Stimulated activated naive CD8-positive, alpha-beta T cell treated with anti-CD3 and anti-CD28 coated beads, Interleukin-15, Interleukin-2, amounts not matched to agents 100 ng/mL and 50 ng/mL, for 24 hours (primary cell): ENCODE data around the gene CLEC2B.

ENCODE experiments used
- H3K27ac Mint-ChIP-seq: one replicate; pipeline ENCODE4 v1.8.0; 2021; ENCODE audit warnings: mild to moderate bottlenecking, mixed read lengths
- H3K27me3 Mint-ChIP-seq: one replicate; pipeline ENCODE4 v1.8.0; 2021; ENCODE audit warnings: mixed read lengths
- H3K36me3 Mint-ChIP-seq: one replicate; pipeline ENCODE4 v1.8.0; 2021; ENCODE audit warnings: low read depth, mixed read lengths
- H3K4me1 Mint-ChIP-seq: one replicate; pipeline ENCODE4 v1.8.0; 2021; ENCODE audit warnings: low read depth, mixed read lengths
- H3K4me3 Mint-ChIP-seq: one replicate; pipeline ENCODE4 v1.8.0; 2021; ENCODE audit warnings: mild to moderate bottlenecking, mixed read lengths
- H3K9me3 Mint-ChIP-seq: one replicate; pipeline ENCODE4 v1.8.0; 2021; ENCODE audit warnings: mixed read lengths

Gene CLEC2B

DNA sequence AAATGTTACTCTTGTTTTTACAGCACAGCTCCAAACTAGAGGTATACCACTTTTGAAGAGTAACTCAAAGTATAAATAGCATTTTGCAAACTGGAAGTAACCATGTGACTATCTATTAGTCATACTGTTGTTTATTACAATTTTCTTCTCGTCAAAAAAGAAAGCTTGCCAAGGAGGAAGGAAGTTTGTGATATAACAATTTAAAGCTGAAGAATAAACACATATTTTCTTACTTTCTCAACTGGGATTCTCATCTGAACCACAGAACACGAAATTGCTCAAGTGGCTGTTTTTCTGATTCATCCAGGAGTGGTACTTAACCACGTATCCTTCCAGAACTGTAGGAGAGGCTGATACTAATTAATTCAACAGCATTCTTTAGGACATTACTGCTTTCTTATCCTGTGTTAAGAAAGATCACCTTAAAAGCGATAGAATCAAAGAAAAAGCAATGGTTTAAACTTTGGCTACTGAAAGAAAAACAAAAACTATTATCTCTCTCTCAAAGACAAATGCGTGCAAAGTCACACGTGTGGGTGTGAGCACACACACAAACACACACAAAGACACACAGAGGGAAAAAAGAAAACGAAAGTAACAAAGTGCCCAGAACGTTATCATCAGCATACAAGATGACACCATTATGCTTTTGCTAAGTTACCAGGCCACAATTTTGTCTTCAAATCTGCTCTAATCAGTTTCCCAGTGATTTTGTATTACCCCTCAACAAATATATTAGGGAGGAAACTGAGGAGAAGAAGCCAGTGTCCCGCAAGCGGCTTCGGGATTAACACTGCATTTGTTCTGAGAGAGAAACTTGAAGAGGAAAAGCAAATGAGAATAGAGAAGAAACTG is at the start of gene CLEC2B:
TSS of gene CLEC2B (minus strand) at position 48 of the 855 bp plus-strand sequence.
- peaks cover 33% of the 10 kb centered on the region for H3K4me1 Mint-ChIP-seq
- H3K4me3 Mint-ChIP-seq: peak within 1 kb of the TSS; percentile 89

DNA sequence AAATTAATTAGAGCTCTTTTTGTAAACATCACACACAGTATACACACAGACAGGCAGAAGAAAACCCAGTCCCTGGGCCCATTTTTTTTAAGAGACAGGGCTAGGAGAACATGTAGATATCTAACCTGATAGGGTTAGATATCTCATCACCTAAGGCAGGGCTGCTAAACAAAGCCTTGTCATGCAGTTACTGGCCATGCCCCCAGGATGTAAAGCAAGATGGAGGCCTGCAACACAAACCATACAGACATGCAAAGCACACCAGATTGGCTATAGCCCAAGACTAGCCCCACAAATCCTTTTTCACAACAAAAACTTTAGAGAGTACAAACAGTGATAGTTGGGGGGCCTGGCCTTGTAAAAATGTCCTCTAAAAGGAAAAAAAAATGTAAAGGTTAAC is 42.6 kb upstream of the CLEC2B start:
- no peak overlapping the region for H3K27ac Mint-ChIP-seq
- H3K27me3 Mint-ChIP-seq: no peaks in the 10 kb centered on the region
- peaks cover 20% of the 10 kb centered on the region for H3K4me1 Mint-ChIP-seq
- H3K9me3 Mint-ChIP-seq: peaks cover 32% of the 10 kb centered on the region
- H3K4me3 Mint-ChIP-seq: no peak overlapping the region
- peaks cover 20% of the 10 kb centered on the region for H3K36me3 Mint-ChIP-seq

More for the DNA sequence above, at the start of gene CLEC2B:
- Mint-ChIP-seq H3K36me3 (peaks cover under 1% of the 10 kb centered on the region), H3K9me3 (no peaks in the 10 kb centered on the region), H3K27ac (peak within 1 kb of the TSS; percentile 96), H3K27me3 (no peaks in the 10 kb centered on the region)

DNA sequence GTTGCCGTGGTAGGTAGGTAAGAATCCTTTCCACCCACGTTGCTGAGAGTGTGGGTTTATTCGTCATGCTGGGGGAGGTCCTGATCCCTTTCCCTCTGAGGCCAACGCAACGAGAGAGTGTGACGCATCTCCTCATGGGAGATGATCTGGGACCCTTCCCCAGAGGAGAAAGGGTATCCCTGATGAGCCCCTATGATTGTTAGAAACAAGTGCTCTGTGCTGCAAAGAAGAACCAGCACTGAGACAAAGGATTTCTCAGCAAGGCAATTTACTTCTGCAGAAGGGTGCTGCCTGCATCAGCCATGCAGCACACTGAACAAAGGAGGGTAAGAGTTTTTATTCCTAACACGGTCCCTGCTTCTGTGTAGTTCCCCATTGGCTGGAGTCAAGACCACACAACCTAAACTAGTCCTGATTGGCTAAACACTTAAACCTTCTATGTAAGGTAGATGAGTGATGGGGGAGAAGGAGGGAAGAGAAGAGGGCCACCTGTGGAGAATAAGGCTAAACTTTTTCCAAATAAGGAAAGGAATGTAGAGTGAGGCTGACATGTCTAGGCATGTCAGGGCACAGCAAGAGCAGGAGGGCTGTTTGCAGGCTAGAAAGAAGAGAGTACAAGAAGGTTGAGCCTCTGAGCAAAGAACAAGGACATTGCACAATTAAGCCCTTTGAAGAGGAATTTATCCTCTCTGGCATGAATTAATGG is 41.7 kb upstream of the CLEC2B start:
- Mint-ChIP-seq H3K27ac (no peak overlapping the region), H3K9me3 (peaks cover 35% of the 10 kb centered on the region), H3K4me1 (peaks cover 28% of the 10 kb centered on the region), H3K27me3 (no peaks in the 10 kb centered on the region), H3K4me3 (no peak overlapping the region), H3K36me3 (peaks cover 20% of the 10 kb centered on the region)

- Mint-ChIP-seq H3K36me3 (peaks cover 20% of the 10 kb centered on the region), H3K4me3 (no peak overlapping the region), H3K27me3 (no peaks in the 10 kb centered on the region), H3K9me3 (peaks cover 35% of the 10 kb centered on the region), H3K27ac (no peak overlapping the region), H3K4me1 (peaks cover 32% of the 10 kb centered on the region)
These were observed 40.6 kb upstream of the CLEC2B start for GRCh38 chr12:9909724-9910123.

DNA sequence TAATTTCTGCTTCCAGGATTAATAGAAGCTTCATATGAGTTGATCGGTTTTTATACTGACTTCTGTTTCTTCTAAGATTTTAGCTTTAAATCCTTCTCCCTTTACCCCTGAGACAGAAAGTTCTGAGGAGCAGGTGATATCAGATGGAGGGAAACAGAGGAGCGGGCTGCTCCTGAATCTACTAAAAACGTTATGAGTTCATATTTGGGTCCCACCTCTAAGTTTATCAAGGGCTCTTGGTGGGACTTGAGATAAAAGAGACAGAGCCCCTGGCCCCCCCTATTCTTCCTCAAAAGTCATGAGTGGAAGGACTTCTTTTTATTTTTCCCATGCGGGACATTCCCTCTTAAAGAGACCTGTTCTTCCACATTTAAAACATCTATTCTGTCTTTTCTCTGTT is 39.2 kb upstream of the CLEC2B start:
- peaks cover 32% of the 10 kb centered on the region for H3K4me1 Mint-ChIP-seq
- H3K9me3 Mint-ChIP-seq: peaks cover 47% of the 10 kb centered on the region
- no peak overlapping the region for H3K4me3 Mint-ChIP-seq
- H3K36me3 Mint-ChIP-seq: peaks cover 20% of the 10 kb centered on the region
- no peak overlapping the region for H3K27ac Mint-ChIP-seq
- no peaks in the 10 kb centered on the region for H3K27me3 Mint-ChIP-seq

- peaks cover 24% of the 10 kb centered on the region for H3K36me3 Mint-ChIP-seq
- H3K4me1 Mint-ChIP-seq: peaks cover 32% of the 10 kb centered on the region
- H3K4me3 Mint-ChIP-seq: no peak overlapping the region
- no peaks in the 10 kb centered on the region for H3K27me3 Mint-ChIP-seq
- no peak overlapping the region for H3K27ac Mint-ChIP-seq
- H3K9me3 Mint-ChIP-seq: peaks cover 51% of the 10 kb centered on the region
These were observed 38.6 kb upstream of the CLEC2B start for GRCh38 chr12:9907769-9908168.

- peaks cover 23% of the 10 kb centered on the region for H3K36me3 Mint-ChIP-seq
- H3K27me3 Mint-ChIP-seq: no peaks in the 10 kb centered on the region
- peaks cover 47% of the 10 kb centered on the region for H3K9me3 Mint-ChIP-seq
- H3K27ac Mint-ChIP-seq: peak overlapping the region; percentile 76
- peaks cover 32% of the 10 kb centered on the region for H3K4me1 Mint-ChIP-seq
- peak overlapping the region; percentile 47 for H3K4me3 Mint-ChIP-seq
These were observed 37.7 kb upstream of the CLEC2B start for GRCh38 chr12:9906873-9907272.

GRCh38 chr12:9902539-9903228 is 33.5 kb upstream of the CLEC2B start:
- H3K27ac Mint-ChIP-seq: no peak overlapping the region
- peaks cover 23% of the 10 kb centered on the region for H3K9me3 Mint-ChIP-seq
- no peak overlapping the region for H3K4me3 Mint-ChIP-seq
- H3K36me3 Mint-ChIP-seq: peaks cover 8% of the 10 kb centered on the region
- H3K27me3 Mint-ChIP-seq: no peaks in the 10 kb centered on the region
- H3K4me1 Mint-ChIP-seq: peaks cover 22% of the 10 kb centered on the region

DNA sequence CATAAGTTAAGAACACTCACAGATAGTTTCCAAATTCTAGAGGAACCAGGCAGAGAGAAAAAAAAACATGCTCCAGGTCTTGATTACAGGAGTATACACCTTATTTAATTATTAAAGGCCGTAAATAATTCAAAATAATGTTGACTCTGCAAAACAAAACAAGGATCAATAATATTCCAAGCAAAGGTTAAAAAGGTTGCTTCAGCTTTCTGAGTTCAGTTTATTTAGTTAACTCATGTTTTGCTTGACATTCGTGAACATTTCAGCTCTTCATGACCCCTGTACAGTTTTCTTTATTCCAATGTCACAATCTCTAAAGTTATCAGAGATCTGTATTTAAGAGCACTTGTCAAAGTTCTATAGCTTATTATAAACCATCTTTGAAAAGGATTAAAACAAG is 31.8 kb upstream of the CLEC2B start:
- Mint-ChIP-seq H3K36me3 (peaks cover 8% of the 10 kb centered on the region), H3K9me3 (peaks cover 20% of the 10 kb centered on the region), H3K27me3 (no peaks in the 10 kb centered on the region), H3K4me1 (peaks cover 5% of the 10 kb centered on the region), H3K27ac (no peak overlapping the region), H3K4me3 (no peak overlapping the region)

DNA sequence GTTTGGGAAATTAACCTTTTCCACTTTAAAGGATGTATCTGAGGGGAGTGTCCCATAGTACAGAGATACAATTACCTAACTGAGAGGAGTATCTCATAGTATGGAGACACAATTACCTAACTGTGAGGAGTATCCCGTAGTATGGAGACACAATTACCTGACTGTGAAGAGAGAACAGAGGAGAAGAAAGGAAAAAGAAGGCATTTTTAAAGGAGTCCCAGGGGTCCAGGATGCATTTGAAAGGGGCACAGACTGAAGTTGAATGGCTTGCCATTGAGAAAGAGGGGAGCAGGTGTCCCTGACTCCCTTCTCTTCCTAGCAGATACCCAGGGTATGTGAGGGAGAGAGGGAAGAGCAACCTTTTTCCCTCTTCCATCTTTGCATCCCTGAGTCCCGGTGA is 30.1 kb upstream of the CLEC2B start:
- H3K36me3 Mint-ChIP-seq: peaks cover 8% of the 10 kb centered on the region
- H3K4me3 Mint-ChIP-seq: no peak overlapping the region
- H3K4me1 Mint-ChIP-seq: peaks cover 3% of the 10 kb centered on the region
- H3K27me3 Mint-ChIP-seq: no peaks in the 10 kb centered on the region
- H3K9me3 Mint-ChIP-seq: peaks cover 15% of the 10 kb centered on the region
- H3K27ac Mint-ChIP-seq: no peak overlapping the region

DNA sequence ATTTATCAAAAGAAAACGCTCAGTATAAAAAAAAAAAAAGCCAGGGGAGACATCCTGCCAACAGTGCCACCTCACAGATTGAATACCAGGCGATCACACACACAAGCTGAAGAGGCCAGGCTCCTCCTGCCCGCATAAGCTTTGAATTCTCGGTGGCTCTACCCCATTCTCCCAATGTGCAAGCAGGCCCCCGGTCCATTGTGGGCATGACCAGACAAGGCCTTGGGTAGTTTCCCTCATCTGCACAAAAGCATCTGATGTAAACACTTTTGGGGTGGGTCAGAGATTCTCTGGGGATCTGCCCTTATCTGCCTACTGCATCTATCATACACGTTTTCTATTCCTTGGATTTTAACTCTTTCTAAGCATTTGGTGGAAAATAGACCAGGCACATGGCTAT is 28.4 kb upstream of the CLEC2B start:
- H3K27ac Mint-ChIP-seq: no peak overlapping the region
- H3K4me3 Mint-ChIP-seq: no peak overlapping the region
- H3K4me1 Mint-ChIP-seq: peaks cover 4% of the 10 kb centered on the region
- peaks cover under 1% of the 10 kb centered on the region for H3K36me3 Mint-ChIP-seq
- no peaks in the 10 kb centered on the region for H3K27me3 Mint-ChIP-seq
- H3K9me3 Mint-ChIP-seq: peaks cover under 1% of the 10 kb centered on the region

GRCh38 chr12:9895215-9895971 is 26.2 kb upstream of the CLEC2B start:
- no peak overlapping the region for H3K4me3 Mint-ChIP-seq
- H3K27me3 Mint-ChIP-seq: no peaks in the 10 kb centered on the region
- H3K4me1 Mint-ChIP-seq: peaks cover 4% of the 10 kb centered on the region
- no peaks in the 10 kb centered on the region for H3K9me3 Mint-ChIP-seq
- H3K36me3 Mint-ChIP-seq: no peaks in the 10 kb centered on the region
- H3K27ac Mint-ChIP-seq: no peak overlapping the region

DNA sequence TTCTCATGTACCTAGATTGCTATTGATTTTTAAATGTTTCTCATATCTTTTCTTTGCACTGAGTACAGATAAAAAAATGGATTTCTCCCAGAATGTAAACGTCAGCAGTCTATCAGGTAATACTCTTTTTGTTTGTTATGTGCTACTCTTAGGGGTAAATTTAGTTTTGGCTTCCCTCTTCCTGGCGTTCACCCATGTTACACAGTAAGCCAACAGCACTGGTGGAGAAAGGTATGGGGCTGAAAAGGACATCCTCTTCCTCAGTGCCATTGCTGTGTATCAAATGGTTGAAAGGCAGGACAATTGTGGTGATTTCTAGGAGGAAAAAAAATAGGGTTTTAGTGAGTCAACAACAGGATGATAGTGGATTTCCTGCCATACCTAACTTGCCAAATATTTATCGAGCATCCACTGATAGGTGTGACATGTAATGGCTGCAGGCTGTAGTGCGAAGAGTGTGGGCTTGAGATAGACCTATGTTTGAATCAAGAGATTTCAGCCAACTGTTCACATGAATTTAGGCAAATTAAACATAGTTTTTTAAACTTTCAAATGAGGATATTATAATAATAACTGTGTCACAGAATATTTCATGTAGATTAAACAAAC is 19.6 kb upstream of the CLEC2B start:
- Mint-ChIP-seq H3K27me3 (no peaks in the 10 kb centered on the region), H3K4me1 (peaks cover 10% of the 10 kb centered on the region), H3K9me3 (no peaks in the 10 kb centered on the region), H3K4me3 (no peak overlapping the region), H3K27ac (no peak overlapping the region), H3K36me3 (no peaks in the 10 kb centered on the region)

GRCh38 chr12:9883175-9883574 is 14.0 kb upstream of the CLEC2B start:
- H3K4me3 Mint-ChIP-seq: no peak overlapping the region
- H3K4me1 Mint-ChIP-seq: peaks cover 7% of the 10 kb centered on the region
- no peak overlapping the region for H3K27ac Mint-ChIP-seq
- H3K36me3 Mint-ChIP-seq: no peaks in the 10 kb centered on the region
- no peaks in the 10 kb centered on the region for H3K27me3 Mint-ChIP-seq
- no peaks in the 10 kb centered on the region for H3K9me3 Mint-ChIP-seq
